Smooth muscle cell (in vitro differentiated cells): ENCODE results near the gene EPHB2. TPM values are rescaled to one million over a fixed set of nuclear protein-coding genes. Genes with fewer than 3 reads are reported as not detected.

Source experiments
- DNase-seq: peaks from one replicate; lab custom pipeline; 2025; ENCODE audit not compliant: unreplicated experiment; lab: John Stamatoyannopoulos, UW
- H2AFZ ChIP-seq: fragments of 200-600 bp; sonication (generic); 2 replicates; pipeline ENCODE4 v1.6.0; 2016; ENCODE audit warnings: antibody characterized with exemption, low read depth, mild to moderate bottlenecking
- H3F3A ChIP-seq: fragments of 200-600 bp; sonication (generic); 2 replicates; pipeline ENCODE4 v1.6.0; 2017; ENCODE audit warnings: antibody characterized with exemption, low read depth
- H3K27ac ChIP-seq: fragments of 200-600 bp; sonication (generic); 2 replicates; pipeline ENCODE4 v1.5.1; 2016; ENCODE audit warnings: low read depth, mild to moderate bottlenecking
- H3K27me3 ChIP-seq: fragments of 200-600 bp; sonication (generic); 2 replicates; pipeline ENCODE4 v1.6.1; 2016; ENCODE audit warnings: low read depth, mild to moderate bottlenecking
- H3K36me3 ChIP-seq: fragments of 200-600 bp; sonication (generic); 2 replicates; pipeline ENCODE4 v1.5.1; 2016; ENCODE audit warnings: low read depth
- H3K4me1 ChIP-seq: fragments of 200-600 bp; sonication (generic); 2 replicates; pipeline ENCODE4 v1.5.1; 2016; ENCODE audit warnings: low read depth
- H3K4me2 ChIP-seq: fragments of 200-600 bp; sonication (generic); 2 replicates; pipeline ENCODE4 v1.6.0; 2016; ENCODE audit warnings: mild to moderate bottlenecking
- H3K4me3 ChIP-seq: fragments of 200-600 bp; sonication (generic); 2 replicates; pipeline ENCODE4 v1.5.1; 2016; ENCODE audit warnings: mild to moderate bottlenecking
- H3K79me2 ChIP-seq: fragments of 200-600 bp; sonication (generic); 2 replicates; pipeline ENCODE4 v1.6.0; 2016; ENCODE audit warnings: low read depth, mild to moderate bottlenecking
- H3K9ac ChIP-seq: fragments of 200-600 bp; sonication (generic); 2 replicates; pipeline ENCODE4 v1.6.0; 2016; ENCODE audit warnings: low read depth
- H3K9me3 ChIP-seq: fragments of 200-600 bp; sonication (generic); replicated peaks from 2 replicates; pipeline ENCODE4 v1.5.1; 2016; ENCODE audit warnings: low read depth
- H4K20me1 ChIP-seq: fragments of 200-600 bp; sonication (generic); 2 replicates; pipeline ENCODE4 v1.6.0; 2016; ENCODE audit warnings: low read depth
- CTCF ChIP-seq: fragments of 200-600 bp; sonication (generic); IDR thresholded peaks from 2 replicates; pipeline ENCODE4 v1.5.1; 2017; ENCODE audit warnings: borderline replicate concordance, mild to moderate bottlenecking, antibody characterized with exemption; ENCODE audit not compliant: insufficient read depth, poor library complexity, severe bottlenecking
- WGBS: methylation state at CpG from one replicate; pipeline ENCODE4 v1.1.7; 2016; ENCODE audit warnings: low lambda C conversion rate; 5-methylcytosine and 5-hydroxymethylcytosine counted together
- polyA plus RNA-seq: library from polyadenylated mRNA; unstranded; fragments of >200 nt; fragmentation: Nextera tagmentation; extraction: Ambion mirVana; gene quantifications from 2 replicates; pipeline ENCODE4 v1.2.1, GENCODE V29; 2016
- total RNA-seq: library from RNA; depleted of rRNA; stranded (reverse); fragments of >200 nt; gene quantifications from 2 replicates; pipeline ENCODE4 v1.2.3, GENCODE V29; 2014

The EPHB2 gene
- total and polyA plus RNA-seq, 2 experiments from 2014 or later: 1.1 to 6.7 TPM

GRCh38 chr1:22753481-22753971 lies 42.9 kb downstream of the EPHB2 start:
- Histone ChIP-seq H3K9ac (no peak overlapping the region), H3F3A (peaks cover 15% of the 10 kb centered on the region), H3K27me3 (peaks cover 20% of the 10 kb centered on the region), H3K4me1 (peaks cover 8% of the 10 kb centered on the region), H2AFZ (no peak overlapping the region), H3K4me3 (no peak overlapping the region), H3K36me3 (no peaks in the 10 kb centered on the region), H4K20me1 (no peaks in the 10 kb centered on the region), H3K9me3 (no peaks in the 10 kb centered on the region), H3K4me2 (no peak overlapping the region), H3K79me2 (no peaks in the 10 kb centered on the region), H3K27ac (no peak overlapping the region)
- 65% methylated on average over 10 of the region's 12 CpGs for WGBS
- no peak for DNase-seq
- no peak for TF ChIP-seq CTCF

GRCh38 chr1:22754106-22754768 lies 43.6 kb downstream of the EPHB2 start:
- no peak overlapping the region for H3K4me3 ChIP-seq
- peaks cover 15% of the 10 kb centered on the region for H3F3A ChIP-seq
- no peak for TF ChIP-seq CTCF
- H3K79me2 ChIP-seq: no peaks in the 10 kb centered on the region
- WGBS: 85% methylated on average over 10 of the region's 10 CpGs
- no peak for DNase-seq
- no peak overlapping the region for H3K27ac ChIP-seq
- H3K36me3 ChIP-seq: no peaks in the 10 kb centered on the region
- no peak overlapping the region for H3K9ac ChIP-seq
- H4K20me1 ChIP-seq: no peaks in the 10 kb centered on the region
- H3K27me3 ChIP-seq: peaks cover 21% of the 10 kb centered on the region
- H3K9me3 ChIP-seq: no peaks in the 10 kb centered on the region
- H3K4me2 ChIP-seq: no peak overlapping the region
- no peak overlapping the region for H2AFZ ChIP-seq
- H3K4me1 ChIP-seq: peaks cover 8% of the 10 kb centered on the region

GRCh38 chr1:22754824-22755223 lies 44.2 kb downstream of the EPHB2 start:
- WGBS: 71% methylated on average over 7 of the region's 7 CpGs
- TF ChIP-seq CTCF: no peak

GRCh38 chr1:22755641-22756040 lies 45.0 kb downstream of the EPHB2 start:
- no peak overlapping the region for H3K27ac ChIP-seq
- no peaks in the 10 kb centered on the region for H3K36me3 ChIP-seq
- no peaks in the 10 kb centered on the region for H3K79me2 ChIP-seq
- peaks cover 35% of the 10 kb centered on the region for H3K27me3 ChIP-seq
- H3K4me2 ChIP-seq: no peak overlapping the region
- no peak for DNase-seq
- H3K9ac ChIP-seq: no peak overlapping the region
- H4K20me1 ChIP-seq: no peaks in the 10 kb centered on the region
- 74% methylated on average over 5 of the region's 5 CpGs for WGBS
- H3K4me1 ChIP-seq: peaks cover 5% of the 10 kb centered on the region
- H3F3A ChIP-seq: peaks cover 4% of the 10 kb centered on the region
- no peak overlapping the region for H3K4me3 ChIP-seq
- H2AFZ ChIP-seq: no peak overlapping the region
- no peaks in the 10 kb centered on the region for H3K9me3 ChIP-seq
- TF ChIP-seq CTCF: no peak

More at GRCh38 chr1:22754824-22755223, 44.2 kb downstream of the EPHB2 start:
- H2AFZ ChIP-seq: no peak overlapping the region
- DNase-seq: no peak
- H3K79me2 ChIP-seq: no peaks in the 10 kb centered on the region
- H3K36me3 ChIP-seq: no peaks in the 10 kb centered on the region
- peaks cover 27% of the 10 kb centered on the region for H3K27me3 ChIP-seq
- peaks cover 9% of the 10 kb centered on the region for H3F3A ChIP-seq
- no peak overlapping the region for H3K4me3 ChIP-seq
- no peak overlapping the region for H3K9ac ChIP-seq
- no peaks in the 10 kb centered on the region for H3K9me3 ChIP-seq
- H3K27ac ChIP-seq: no peak overlapping the region
- H4K20me1 ChIP-seq: no peaks in the 10 kb centered on the region
- no peak overlapping the region for H3K4me2 ChIP-seq
- H3K4me1 ChIP-seq: peaks cover 8% of the 10 kb centered on the region
